Gastrocnemius medialis (tissue), 4 donors: ENCODE measurements around the gene PRDX5.

ENCODE experiments used
- POLR2A ChIP-seq, 2 donors: fragments of 450-650 bp; IDR thresholded peaks; one replicate each; pipeline ENCODE4 v1.6.1; 2017; ENCODE audit warnings: antibody characterized with exemption in 2 of 2, mild to moderate bottlenecking in 2 of 2, moderate library complexity in 2 of 2
- TF ChIP-seq, protein P1 (sequence below), 5 experiments: fragments of 450-650 bp in 3 of 5; fragments of 200-600 bp in 2 of 5; sonication (generic) in 2 of 5; IDR thresholded peaks in 4 of 5; conservative IDR thresholded peaks in 1 of 5; 1 replicate in 4 of 5; 2 replicates in 1 of 5; pipeline ENCODE4 v1.5.1; 2016 to 2019; ENCODE audit warnings: antibody characterized with exemption in 5 of 5, mild to moderate bottlenecking in 3 of 5, moderate library complexity in 3 of 5

DNA sequence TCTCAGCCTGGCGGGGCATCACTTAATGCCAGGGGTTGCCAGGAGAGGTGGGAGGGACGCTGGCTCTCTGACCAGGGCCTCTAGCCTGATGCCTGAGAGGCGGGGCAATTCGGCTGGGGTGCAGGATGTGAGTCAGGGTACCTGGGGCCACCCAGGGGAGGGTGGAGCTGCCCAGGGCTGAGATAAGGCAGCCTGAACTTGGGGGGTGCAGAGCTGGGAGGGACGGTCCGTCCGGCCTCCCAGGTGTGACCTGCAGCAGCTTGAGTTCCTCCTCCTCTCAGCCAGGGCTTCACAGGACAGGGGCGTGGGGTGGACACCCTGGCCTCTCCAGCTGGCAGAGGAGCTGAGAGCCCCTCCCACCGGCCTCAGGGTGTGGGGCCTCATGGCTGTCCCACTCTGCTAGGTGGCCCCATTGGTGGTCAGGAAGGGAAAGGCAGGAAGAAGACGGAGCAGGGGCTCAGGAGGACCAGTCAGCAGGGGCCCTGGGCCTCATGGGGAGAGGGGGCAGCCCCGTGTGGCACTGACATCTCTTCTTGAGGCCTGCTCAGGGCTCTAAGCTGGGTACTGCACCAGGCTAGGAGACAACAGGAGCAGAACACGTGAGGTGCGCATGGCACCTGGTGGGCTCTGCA lies 40.1 kb downstream of the PRDX5 start:
- TF ChIP-seq, protein P1, sequence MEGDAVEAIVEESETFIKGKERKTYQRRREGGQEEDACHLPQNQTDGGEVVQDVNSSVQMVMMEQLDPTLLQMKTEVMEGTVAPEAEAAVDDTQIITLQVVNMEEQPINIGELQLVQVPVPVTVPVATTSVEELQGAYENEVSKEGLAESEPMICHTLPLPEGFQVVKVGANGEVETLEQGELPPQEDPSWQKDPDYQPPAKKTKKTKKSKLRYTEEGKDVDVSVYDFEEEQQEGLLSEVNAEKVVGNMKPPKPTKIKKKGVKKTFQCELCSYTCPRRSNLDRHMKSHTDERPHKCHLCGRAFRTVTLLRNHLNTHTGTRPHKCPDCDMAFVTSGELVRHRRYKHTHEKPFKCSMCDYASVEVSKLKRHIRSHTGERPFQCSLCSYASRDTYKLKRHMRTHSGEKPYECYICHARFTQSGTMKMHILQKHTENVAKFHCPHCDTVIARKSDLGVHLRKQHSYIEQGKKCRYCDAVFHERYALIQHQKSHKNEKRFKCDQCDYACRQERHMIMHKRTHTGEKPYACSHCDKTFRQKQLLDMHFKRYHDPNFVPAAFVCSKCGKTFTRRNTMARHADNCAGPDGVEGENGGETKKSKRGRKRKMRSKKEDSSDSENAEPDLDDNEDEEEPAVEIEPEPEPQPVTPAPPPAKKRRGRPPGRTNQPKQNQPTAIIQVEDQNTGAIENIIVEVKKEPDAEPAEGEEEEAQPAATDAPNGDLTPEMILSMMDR (IDR thresholded peaks at IDR 0.05 in 4 of 5, conservative IDR thresholded peaks at IDR 0.05 in 1 of 5) = no peak
- TF ChIP-seq POLR2A (IDR thresholded peaks at IDR 0.05) = no peak
